HepG2 (cell line): ENCODE data around the gene RIBC1. TPM values are rescaled to one million over a fixed set of nuclear protein-coding genes. Genes with fewer than 3 reads are reported as not detected.

Source experiments
- ATAC-seq: fragments of 200-7000 bp; cut with Tn5 transposase; 3 replicates; pipeline ENCODE4 v1.9.1; 2020; ENCODE audit warnings: mild to moderate bottlenecking, moderate library complexity
- BruUV-seq: library from RNA; stranded (reverse); fragments of 400-500 nt; replicated peaks from 2 replicates; lab custom pipeline; 2021; lab: Mats Ljungman, UMichigan
- CTCF ChIA-PET: fragments of 300-600 bp; formaldehyde crosslinking; extraction: SDS; loops from one replicate; lab custom pipeline; 2021; ENCODE audit warnings: low total read pairs, inconsistent platforms, low intra/inter-chr PET ratio; lab: Yijun Ruan, JAX
- POLR2A ChIA-PET: fragments of 350-600 bp; sonication (Branson Sonifier 250); formaldehyde crosslinking; loops from one replicate; lab custom pipeline; 2020; ENCODE audit warnings: antibody characterized with exemption, inconsistent platforms; lab: Yijun Ruan, JAX
- DNase-seq: peaks from one replicate; pipeline ENCODE4 v3.0.0-alpha.2; 2015; ENCODE audit warnings: low spot score
- FAIRE-seq: peaks from 3 replicates; lab custom pipeline; 2011; peaks lifted over from hg19 to GRCh38; lab: Jason Lieb, UNC
- H2AFZ ChIP-seq: one replicate; pipeline ENCODE4 v1.6.1; 2011; ENCODE audit warnings: low read length, inconsistent platforms
- H3K27ac ChIP-seq: fragments of 300-600 bp; 3 replicates; pipeline ENCODE4 v1.8.0; 2011; ENCODE audit warnings: mixed run types, mild to moderate bottlenecking, mixed read lengths, low read length, inconsistent platforms; ENCODE audit not compliant: insufficient read depth; ENCODE audit errors: extremely low read length
- H3K27me3 ChIP-seq, 2 experiments: fragments of 200-600 bp in 1 of 2; 2 replicates in 1 of 2; 3 replicates in 1 of 2; pipeline versions ENCODE4 v1.6.0 to v1.8.0; 2011; ENCODE audit warnings: low read length in 2 of 2, mild to moderate bottlenecking in 2 of 2, moderate library complexity in 2 of 2, inconsistent platforms in 1 of 2; ENCODE audit not compliant: insufficient read depth in 2 of 2, control insufficient read depth in 1 of 2
- H3K36me3 ChIP-seq, 2 experiments: fragments of 200-600 bp in 1 of 2; replicated peaks in 1 of 2; 2 replicates in 1 of 2; 3 replicates in 1 of 2; pipeline versions ENCODE4 v1.5.1 to v1.8.0; 2011; ENCODE audit warnings: low read length in 2 of 2, inconsistent platforms in 1 of 2; ENCODE audit not compliant: insufficient read depth in 2 of 2, control insufficient read depth in 1 of 2
- H3K4me1 ChIP-seq: 2 replicates; pipeline ENCODE4 v1.5.1; 2012; ENCODE audit warnings: low read length, inconsistent platforms; ENCODE audit not compliant: insufficient read depth
- H3K4me2 ChIP-seq: 2 replicates; pipeline ENCODE4 v1.6.0; 2011; ENCODE audit warnings: low read depth, low read length, inconsistent platforms
- H3K4me3 ChIP-seq, 3 experiments: fragments of 200-600 bp in 1 of 3; sonication (generic), shearing (Covaris generic) in 1 of 3; replicated peaks in 1 of 3; 2 replicates each; pipeline ENCODE4 v1.5.1; 2011 to 2016; ENCODE audit warnings: low read length in 3 of 3, inconsistent platforms in 2 of 3, low read depth in 2 of 3, mild to moderate bottlenecking in 2 of 3, control low read depth in 1 of 3, mixed read lengths in 1 of 3; ENCODE audit not compliant: insufficient read depth in 1 of 3
- H3K79me2 ChIP-seq: one replicate; pipeline ENCODE4 v1.6.1; 2011; ENCODE audit warnings: low read length, inconsistent platforms; ENCODE audit not compliant: insufficient read depth
- H3K9ac ChIP-seq: 2 replicates; pipeline ENCODE4 v1.6.0; 2011; ENCODE audit warnings: mild to moderate bottlenecking, low read depth, low read length, inconsistent platforms; ENCODE audit not compliant: insufficient read depth
- H3K9me3 ChIP-seq: 2 replicates; pipeline ENCODE4 v1.5.1; 2012; ENCODE audit warnings: mild to moderate bottlenecking, low read length
- H4K20me1 ChIP-seq: 2 replicates; pipeline ENCODE4 v1.6.0; 2011; ENCODE audit warnings: inconsistent platforms, mild to moderate bottlenecking, low read length, moderate library complexity; ENCODE audit not compliant: insufficient read depth
- MYPOP ChIP-seq: sonication (generic); formaldehyde crosslinking; IDR thresholded peaks from 2 replicates; pipeline ENCODE4 v1.8.1; 2023; ENCODE audit warnings: mild to moderate bottlenecking, moderate library complexity, missing genetic modification reagents
- PHF8 ChIP-seq: sonication (generic); formaldehyde crosslinking; IDR thresholded peaks from 2 replicates; pipeline ENCODE4 v1.5.0; 2020; ENCODE audit warnings: missing genetic modification reagents
- SMAD3 ChIP-seq: sonication (generic); formaldehyde crosslinking; IDR thresholded peaks from 2 replicates; pipeline ENCODE4 v1.4.0; 2020; ENCODE audit warnings: missing genetic modification reagents
- SOX6 ChIP-seq, 2 experiments: fragments of 450-650 bp in 1 of 2; sonication (generic) in 1 of 2; formaldehyde crosslinking in 1 of 2; IDR thresholded peaks; 2 replicates each; pipeline versions ENCODE4 v1.4.0 to v1.6.1; 2017 to 2020; ENCODE audit warnings: antibody characterized with exemption in 1 of 2, mild to moderate bottlenecking in 1 of 2, missing genetic modification reagents in 1 of 2
- ZFYVE20 ChIP-seq: sonication (generic); formaldehyde crosslinking; IDR thresholded peaks from 2 replicates; pipeline ENCODE4 v1.8.0; 2023; ENCODE audit warnings: low read depth, mild to moderate bottlenecking, moderate library complexity, missing genetic modification reagents, borderline replicate concordance
- ZNF407 ChIP-seq: sonication (generic); formaldehyde crosslinking; IDR thresholded peaks from one replicate; pipeline ENCODE4 v1.5.1; 2020; ENCODE audit warnings: mild to moderate bottlenecking, missing genetic modification reagents; ENCODE audit errors: not compliant biosample characterization
- ZNF414 ChIP-seq: sonication (generic); formaldehyde crosslinking; IDR thresholded peaks from 2 replicates; pipeline ENCODE4 v1.5.0; 2020; ENCODE audit warnings: missing genetic modification reagents
- ZNF430 ChIP-seq: sonication (generic); formaldehyde crosslinking; IDR thresholded peaks from 2 replicates; pipeline ENCODE4 v1.9.0; 2021; ENCODE audit warnings: mild to moderate bottlenecking, missing genetic modification reagents
- ZNF784 ChIP-seq: sonication (generic); formaldehyde crosslinking; IDR thresholded peaks from 2 replicates; pipeline ENCODE4 v1.5.1; 2020; ENCODE audit warnings: missing genetic modification reagents, mild to moderate bottlenecking, borderline replicate concordance
- ZSCAN29 ChIP-seq: sonication (generic); formaldehyde crosslinking; conservative IDR thresholded peaks from 2 replicates; pipeline ENCODE4 v1.4.0; 2020; ENCODE audit warnings: mild to moderate bottlenecking, missing genetic modification reagents
- WGBS: methylation state at CpG from one replicate; pipeline ENCODE4 v1.1.6; 2017; ENCODE audit warnings: low lambda C conversion rate; 5-methylcytosine and 5-hydroxymethylcytosine counted together
- in situ Hi-C: cut with HindIII; loops from 2 replicates; pipeline ENCODE4 v1.10.0; 2017; ENCODE audit warnings: low pct_unique_long_range_greater_than_20kb; ENCODE audit not compliant: extremely low pct_ligation_motif_present
- intact Hi-C: fragments of 100-400 bp; cut with micrococcal nuclease; formaldehyde crosslinking; loops from one replicate; pipeline ENCODE4 v1.10.0; 2022; ENCODE audit not compliant: unreplicated experiment
- polyA plus RNA-seq, 8 experiments: library from polyadenylated mRNA; depleted of rRNA in 3 of 8; stranded (reverse) in 7 of 8; unstranded in 1 of 8; fragments of >200 nt; fragmentation: Illumina TruSeq in 4 of 8; extraction: Trizol in 4 of 8; gene quantifications; 2 replicates each; pipeline versions ENCODE4 v1.2.1 to v1.2.3, GENCODE V29; 2011 to 2016; ENCODE audit warnings: low read depth in 4 of 8, missing spikeins in 1 of 8, mixed read lengths in 1 of 8; ENCODE audit not compliant: insufficient read depth in 1 of 8
- total RNA-seq, 5 experiments: library from RNA; depleted of rRNA; stranded (reverse); fragments of >200 nt; fragmentation: Illumina TruSeq; extraction: Trizol; gene quantifications; 2 replicates each; pipeline ENCODE4 v1.2.3, GENCODE V29; 2016; ENCODE audit warnings: low read depth in 1 of 5

RIBC1 gene
- total and polyA plus RNA-seq, 2 of the 13 experiments (the other 11 are each of a cell fraction or from before 2014, with no cell fraction given): 0.55 TPM; not detected in 1

GRCh38 chrX:53422086-53422860 lies 400 bp upstream of the RIBC1 start, which contains the start of gene SMC1A (continued):
- TF ChIP-seq MYPOP (CRISPR knock-in tag) (peak; percentile 64; the same call in 1 of the 2 replicates), SOX6 (IDR thresholded peaks at IDR 0.05) (no peak), SOX6 (CRISPR knock-in tag; IDR thresholded peaks at IDR 0.05) (0 out of 2 replicates have a peak, but pooled peaks have one; percentile 21)

- no peaks in the 10 kb centered on the region for H3K79me2 ChIP-seq
- H4K20me1 ChIP-seq: no peaks in the 10 kb centered on the region
- no peak overlapping the region for H3K4me2 ChIP-seq
- no peaks in the 10 kb centered on the region; a peak in 1 of 5 replicates for H3K27me3 ChIP-seq
- FAIRE-seq (no peak), ATAC-seq (no peak), DNase-seq (no peak)
- no peak overlapping the region for H2AFZ ChIP-seq
- intact Hi-C loops: no loop called here
- no peaks in the 10 kb centered on the region for H3K9me3 ChIP-seq
- no peak overlapping the region for H3K27ac ChIP-seq
- ChIA-PET POLR2A (no interaction called here), CTCF (no interaction called here)
- no TSS peak for BruUV-seq
- H3K4me1 ChIP-seq: peaks cover 2% of the 10 kb centered on the region
- in situ Hi-C loops: no loop called here
- no peak overlapping the region for H3K4me3 ChIP-seq
- no peaks in the 10 kb centered on the region for H3K36me3 ChIP-seq
- H3K9ac ChIP-seq: no peak overlapping the region
- WGBS: 100% methylated on average over 1 of the region's 8 CpGs
- no peak for TF ChIP-seq ZNF430 (CRISPR knock-in tag)
- TF ChIP-seq ZSCAN29: no peak
- TF ChIP-seq ZNF414 (CRISPR knock-in tag): no peak
- no peak for TF ChIP-seq ZNF784
- no peak for TF ChIP-seq SMAD3
- TF ChIP-seq ZNF407 (CRISPR knock-in tag): no peak
- no peak for TF ChIP-seq PHF8 (CRISPR knock-in tag)
- no peak for TF ChIP-seq ZFYVE20 (CRISPR knock-in tag)
Observed at GRCh38 chrX:53429755-53430154, 7.1 kb downstream of the RIBC1 start.
